Activated naive CD4-positive, alpha-beta T cell (primary cell): ENCODE measurements around the gene CEACAM3.
A peak's percentile ranks its signal among the peaks of the same experiment; 100 is the strongest.

ENCODE experiments used
- DNase-seq, 4 experiments: peaks; one replicate each; lab custom pipeline; 2025; lab: John Stamatoyannopoulos, UW

Gene CEACAM3

GRCh38 chr19:41844601-41845000, 48.2 kb downstream of the CEACAM3 start, which contains the start of gene LYPD4:
TSS of gene LYPD4 (minus strand) at chr19:41844683. CDS start at chr19:41839285, 5,398 bp downstream.
- no peak for DNase-seq

- DNase-seq, result no peak
These were observed 48.4 kb downstream of the CEACAM3 start, which contains the start of gene DMRTC2 for GRCh38 chr19:41845001-41845050. TSS of gene DMRTC2 (plus strand) at chr19:41845042. CDS start at chr19:41847429, 2,387 bp downstream.

GRCh38 chr19:41845051-41845590, 48.7 kb downstream of the CEACAM3 start:
- DNase-seq, result no peak

GRCh38 chr19:41847351-41848105, 51.1 kb downstream of the CEACAM3 start:
- no peak for DNase-seq

GRCh38 chr19:41848666-41849065, 52.3 kb downstream of the CEACAM3 start:
- DNase-seq, result no peak

- no peak for DNase-seq
These were observed 52.7 kb downstream of the CEACAM3 start for GRCh38 chr19:41849067-41849466.

GRCh38 chr19:41850381-41850780, 54.0 kb downstream of the CEACAM3 start:
- DNase-seq, result no peak

GRCh38 chr19:41851456-41851855, 55.1 kb downstream of the CEACAM3 start:
- no peak for DNase-seq

- DNase-seq, result no peak
These were observed 57.0 kb downstream of the CEACAM3 start for GRCh38 chr19:41853344-41853743.

- no peak for DNase-seq
These were observed 57.4 kb downstream of the CEACAM3 start for GRCh38 chr19:41853768-41854167.

GRCh38 chr19:41859213-41859617, 62.8 kb downstream of the CEACAM3 start:
- no peak for DNase-seq

GRCh38 chr19:41859618-41860418, 63.4 kb downstream of the CEACAM3 start, which contains the start of gene RPS19:
TSS of gene RPS19 (plus strand) at chr19:41860255. CDS start at chr19:41860775, 520 bp downstream.
- DNase-seq, result peak; percentile 93 to 97 (median 96)

GRCh38 chr19:41860419-41861115, 64.2 kb downstream of the CEACAM3 start:
- DNase-seq, result no peak
